ENCODE results near the gene ACOT9.
"Not testable (repeated sequence)": the region's sequence is repeated elsewhere in the genome, so short reads cannot be mapped to it uniquely, and the experiment has no call there.

Gene ACOT9

DNA sequence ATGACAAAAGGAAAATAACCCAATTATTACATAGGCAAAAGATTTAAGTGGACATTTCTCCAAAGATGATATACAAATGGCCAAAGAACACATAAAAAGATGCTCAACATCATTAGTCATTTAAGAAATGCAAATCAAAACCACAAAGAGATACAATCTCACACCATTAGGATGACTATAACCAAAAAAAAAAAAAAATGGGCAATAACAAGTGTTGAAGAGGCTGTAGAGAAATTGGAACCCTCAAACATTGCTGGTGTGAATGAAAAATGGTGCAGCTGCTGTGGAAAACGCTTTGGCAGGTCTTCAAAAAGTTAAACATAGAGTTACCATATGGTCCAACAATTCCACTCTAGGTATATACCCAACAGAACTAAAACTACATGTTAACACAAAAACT lies 81.4 kb downstream of the ACOT9 start:
- no peak for DNase-seq (ENCODE audit: low read depth)
- TF ChIP-seq CTCF (IDR thresholded peaks at IDR 0.05; ENCODE audit: control insufficient read depth, insufficient read depth, low read depth, low read length, missing control alignments), result no peak
- H3K4me3 ChIP-seq (ENCODE audit: control insufficient read depth, low read depth, low read length), result no peak overlapping the region

- TF ChIP-seq CTCF (IDR thresholded peaks at IDR 0.05; ENCODE audit: control insufficient read depth, insufficient read depth, low read depth, low read length, missing control alignments), result no peak
- no peak for DNase-seq (ENCODE audit: low read depth)
- H3K4me3 ChIP-seq (ENCODE audit: control insufficient read depth, low read depth, low read length), result no peak overlapping the region
Measured at GRCh38 chrX:23660766-23661132, 82.3 kb downstream of the ACOT9 start.

DNA sequence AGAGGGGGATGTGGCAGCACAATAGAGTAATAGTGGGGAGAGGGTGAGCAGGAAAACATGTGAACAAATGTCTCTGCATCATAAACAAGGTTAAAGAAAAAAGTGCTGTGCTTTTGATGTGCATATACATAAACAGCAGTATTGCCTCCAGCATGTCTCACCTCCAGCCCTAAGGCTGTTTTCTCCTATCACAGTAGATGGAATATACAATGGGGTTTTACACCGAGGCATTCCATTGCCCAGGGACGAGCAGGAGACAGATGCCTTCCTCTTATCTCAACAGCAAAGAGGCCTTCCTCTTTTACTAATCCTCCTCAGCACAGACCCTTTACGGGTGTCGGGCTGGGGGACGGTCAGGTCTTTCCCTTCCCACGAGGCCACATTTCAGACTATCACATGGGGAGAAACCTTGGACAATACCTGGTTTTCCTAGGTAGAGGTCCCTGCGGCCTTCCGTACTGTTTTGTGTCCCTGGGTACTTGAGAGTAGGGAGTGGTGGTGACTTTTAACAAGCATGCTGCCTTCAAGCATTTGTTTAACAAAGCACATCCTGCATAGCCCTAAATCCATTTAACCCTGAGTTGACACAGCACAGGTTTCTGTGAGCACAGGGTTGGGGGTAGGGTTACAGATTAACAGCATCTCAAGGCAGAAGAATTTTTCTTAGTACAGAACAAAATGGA lies 82.9 kb downstream of the ACOT9 start:
- H3K4me3 ChIP-seq (ENCODE audit: control insufficient read depth, low read depth, low read length); DNase-seq (ENCODE audit: low read depth): not testable (repeated sequence)

DNA sequence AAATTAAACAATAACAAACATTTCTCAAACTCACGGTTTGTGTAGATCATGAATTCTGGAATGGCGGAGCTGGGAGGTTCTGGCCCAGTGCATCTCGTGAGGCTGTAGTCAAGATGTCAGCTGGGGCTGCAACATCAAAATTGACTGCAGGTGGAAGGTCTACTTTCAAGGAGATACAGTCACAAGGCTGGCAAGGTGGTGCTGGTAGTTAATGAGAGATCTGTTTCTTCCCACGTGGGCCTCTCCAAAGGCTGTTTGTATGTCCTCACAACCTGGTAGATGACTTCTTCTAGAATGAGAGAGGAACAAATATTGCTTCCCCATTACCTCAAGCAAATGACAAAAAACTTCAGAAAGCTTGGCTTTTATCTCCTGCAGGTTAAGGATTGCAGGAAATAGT lies 83.7 kb downstream of the ACOT9 start:
- DNase-seq (ENCODE audit: low read depth), result no peak
- H3K4me3 ChIP-seq (ENCODE audit: control insufficient read depth, low read depth, low read length), result no peak overlapping the region

DNA sequence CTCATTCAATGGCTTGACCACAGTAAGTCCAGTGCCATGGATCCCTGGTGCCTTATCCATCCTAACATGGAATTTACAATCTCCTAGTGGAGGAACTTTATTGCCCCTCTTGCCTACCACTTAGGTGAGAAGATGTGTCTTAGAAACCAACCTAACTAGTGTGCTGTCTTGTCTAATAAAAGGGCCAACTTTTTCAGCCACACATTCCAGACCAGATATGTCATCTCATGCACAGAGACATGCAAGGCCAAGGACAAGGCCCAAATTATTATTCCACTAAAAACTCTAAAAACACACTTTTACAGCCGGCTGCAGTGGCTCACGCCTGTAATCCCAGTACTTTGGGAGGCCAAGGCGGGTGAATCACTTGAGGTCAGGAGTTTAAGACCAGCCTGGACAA lies 86.4 kb downstream of the ACOT9 start:
- no peak overlapping the region for H3K4me3 ChIP-seq (ENCODE audit: control insufficient read depth, low read depth, low read length)
- no peak for TF ChIP-seq CTCF (IDR thresholded peaks at IDR 0.05; ENCODE audit: control insufficient read depth, insufficient read depth, low read depth, low read length, missing control alignments)
- DNase-seq (ENCODE audit: low read depth), result no peak

More for the DNA sequence above, 83.7 kb downstream of the ACOT9 start:
- no peak for TF ChIP-seq CTCF (IDR thresholded peaks at IDR 0.05; ENCODE audit: control insufficient read depth, insufficient read depth, low read depth, low read length, missing control alignments)

DNA sequence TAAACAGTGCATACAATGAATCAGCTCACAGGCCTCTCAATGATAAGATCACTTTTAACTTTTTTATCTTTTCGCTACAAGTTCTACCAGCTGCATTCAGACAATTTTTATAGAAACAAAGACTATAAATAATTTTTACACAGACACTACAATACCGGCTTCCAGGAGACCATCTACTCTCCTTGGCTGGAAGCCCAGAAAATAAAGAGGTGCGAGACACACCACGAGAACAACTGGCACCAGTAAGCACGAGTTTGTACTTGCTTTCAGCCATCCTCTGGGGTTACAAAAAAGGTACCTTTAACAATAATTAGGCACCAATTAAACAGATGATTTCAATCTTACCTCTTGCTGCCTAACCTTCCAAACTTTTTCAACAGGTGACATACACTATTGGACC lies 87.0 kb downstream of the ACOT9 start:
- no peak for TF ChIP-seq CTCF (IDR thresholded peaks at IDR 0.05; ENCODE audit: control insufficient read depth, insufficient read depth, low read depth, low read length, missing control alignments)
- H3K4me3 ChIP-seq (ENCODE audit: control insufficient read depth, low read depth, low read length), result no peak overlapping the region
- no peak for DNase-seq (ENCODE audit: low read depth)
